HG03520 (cell line): ENCODE measurements around the gene PLEK.
A peak's percentile ranks its signal among the peaks of the same experiment; 100 is the strongest.

Experiments
- ATAC-seq: cut with Tn5 transposase; IDR thresholded peaks from one replicate; pipeline ENCODE4 v1.9.1; 2021; ENCODE audit warnings: mild to moderate bottlenecking, moderate library complexity; ENCODE audit not compliant: unreplicated experiment

Gene PLEK

DNA sequence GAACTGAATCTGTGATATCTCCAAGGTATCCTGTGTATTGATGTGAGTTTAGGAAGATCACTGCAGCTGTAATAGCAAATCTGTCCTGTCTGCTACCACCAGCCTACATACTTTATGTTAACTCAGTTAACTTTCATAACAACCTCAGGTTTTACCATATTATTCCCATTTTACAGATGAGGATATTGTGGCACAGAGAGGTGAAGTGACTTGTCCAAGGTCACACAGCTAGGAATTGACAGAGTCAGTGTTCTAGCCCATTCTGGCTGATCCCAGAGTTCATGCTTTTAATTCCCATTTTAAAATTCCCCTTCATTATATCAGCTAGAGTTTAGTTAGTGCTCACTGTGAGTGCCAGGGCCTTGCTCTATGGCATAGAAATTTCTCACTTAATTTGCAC is 49.4 kb downstream of the PLEK start:
- ATAC-seq: no peak

DNA sequence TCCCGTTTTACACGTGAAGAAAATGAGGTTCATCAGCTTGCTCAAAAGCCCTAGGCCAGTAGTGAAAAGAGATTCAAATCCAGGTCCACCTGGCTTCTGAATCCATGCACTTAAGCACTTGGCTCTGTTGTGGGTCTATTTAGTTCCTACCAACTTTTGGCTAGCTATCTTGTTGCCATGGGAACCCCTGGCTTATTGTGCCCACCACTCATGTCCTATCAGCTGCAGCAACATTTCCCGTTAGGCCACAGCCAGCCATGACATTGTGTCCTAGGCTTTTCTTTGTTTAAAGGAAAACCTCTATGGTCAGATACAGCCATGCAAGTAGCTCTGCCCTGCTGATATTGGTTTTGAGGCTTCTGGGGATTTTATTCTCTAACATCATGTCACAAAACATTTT is 49.8 kb downstream of the PLEK start:
- no peak for ATAC-seq

DNA sequence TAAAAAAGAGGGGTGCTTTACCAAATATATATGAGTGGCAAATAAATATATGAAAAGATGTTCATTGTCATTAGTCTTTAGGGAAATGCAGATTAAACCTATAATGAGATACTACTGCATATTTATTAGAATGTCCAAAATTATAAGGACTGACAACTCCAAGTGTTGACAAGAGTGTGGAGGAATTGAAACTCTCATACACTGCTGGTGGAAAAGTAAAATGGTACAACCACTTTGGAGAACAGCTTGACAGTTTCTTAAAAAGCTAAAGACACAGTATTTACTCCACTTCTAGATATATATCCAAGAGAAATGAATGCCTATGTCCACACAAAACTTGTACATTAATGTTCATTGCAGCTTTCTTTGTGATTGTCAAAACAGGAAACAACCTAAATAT is 50.4 kb downstream of the PLEK start:
- no peak for ATAC-seq

GRCh38 chr2:68416081-68416675 is 51.1 kb downstream of the PLEK start:
- ATAC-seq: no peak

DNA sequence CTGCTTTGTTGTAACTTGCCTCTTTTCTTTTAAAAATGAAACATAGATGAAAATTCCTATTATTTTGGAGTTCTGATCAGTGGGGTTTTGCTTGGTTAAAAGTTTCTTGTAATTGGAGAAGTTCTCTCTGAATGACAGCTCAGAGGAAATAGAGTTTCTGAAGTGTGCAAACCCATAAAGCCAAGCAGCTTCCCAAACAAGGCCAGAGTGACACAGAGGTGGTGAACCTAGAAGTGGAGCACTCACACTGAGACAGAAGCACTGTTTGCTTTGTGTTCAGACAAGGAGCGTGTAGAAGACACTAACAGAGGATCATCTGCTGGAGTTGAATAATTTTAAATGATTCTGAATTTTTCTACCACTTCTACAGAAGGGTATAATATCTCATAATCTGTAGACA is 52.8 kb downstream of the PLEK start:
- no peak for ATAC-seq

DNA sequence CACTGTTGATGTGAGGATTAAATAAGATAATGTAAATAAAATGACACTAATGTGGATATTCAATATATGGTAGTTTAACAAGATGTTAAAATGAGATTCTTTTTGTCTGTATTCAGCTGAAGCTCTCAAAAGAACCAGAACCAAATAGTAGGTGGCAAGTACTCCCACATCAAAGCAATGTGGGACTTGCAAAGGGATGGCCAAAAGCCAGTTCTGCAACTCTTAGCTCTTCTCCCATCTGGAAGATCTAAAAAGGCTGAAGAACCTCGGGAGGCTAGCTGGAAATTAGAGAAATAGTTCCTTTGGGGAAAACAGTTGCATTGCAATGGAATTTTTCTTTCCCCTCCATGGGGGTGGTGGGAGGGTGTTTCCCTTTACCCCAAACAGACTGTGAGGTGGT is 53.3 kb downstream of the PLEK start:
- ATAC-seq: no peak

DNA sequence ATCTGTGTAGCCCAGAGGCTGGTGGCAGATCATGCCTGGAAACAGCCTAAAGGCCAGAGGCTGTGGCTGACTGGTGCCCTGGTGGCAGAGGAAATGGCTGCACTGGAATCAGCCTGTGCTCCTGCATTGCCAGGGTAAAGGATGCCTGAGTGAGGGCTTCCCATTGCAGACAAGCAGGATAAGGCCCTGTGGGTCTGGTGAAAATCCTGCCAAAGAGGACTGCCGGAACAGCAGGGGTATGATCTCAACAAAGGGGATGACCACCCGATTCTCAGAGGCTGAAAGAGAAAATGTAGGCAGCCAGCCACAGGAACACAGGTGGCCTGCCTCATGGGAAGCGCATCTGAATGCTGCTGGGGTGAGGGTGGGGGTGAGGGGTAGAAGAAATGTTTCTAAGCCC is 53.8 kb downstream of the PLEK start:
- ATAC-seq: no peak

GRCh38 chr2:68420254-68420910 is 55.3 kb downstream of the PLEK start:
- ATAC-seq: no peak

DNA sequence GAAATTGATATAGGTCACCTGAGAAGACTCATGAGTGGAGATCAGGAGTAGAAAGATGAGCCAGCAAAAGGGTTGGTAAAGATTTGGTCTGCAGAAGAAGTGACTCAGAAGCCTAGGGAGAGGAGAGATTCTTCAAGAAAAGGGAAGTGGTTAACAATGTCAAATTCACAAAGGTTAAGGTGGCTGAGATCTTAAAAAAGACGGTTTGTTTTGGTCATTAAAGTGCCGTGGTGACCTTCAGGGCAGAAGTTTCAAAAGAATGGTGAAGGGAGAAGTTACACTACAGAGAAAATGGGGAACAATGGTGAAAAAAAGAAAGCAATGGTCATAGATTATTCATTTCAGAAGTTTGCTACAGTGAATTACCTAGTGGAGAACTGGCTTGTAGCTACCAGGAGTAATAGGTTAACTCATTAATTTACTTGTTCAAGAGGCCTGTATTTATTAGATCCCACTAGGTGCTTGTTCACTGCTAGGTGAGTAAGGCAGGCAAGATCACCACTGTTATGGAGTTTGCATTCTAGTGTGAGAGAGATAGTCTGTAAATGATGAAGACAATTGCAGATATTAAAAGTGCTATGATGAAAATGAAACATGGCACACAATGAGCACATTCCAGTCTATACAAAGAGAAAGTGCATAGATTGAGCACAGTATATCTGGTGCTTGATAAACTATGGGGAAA is 59.0 kb downstream of the PLEK start:
- peak; percentile 68 for ATAC-seq

GRCh38 chr2:68425503-68425902 is 60.4 kb downstream of the PLEK start:
- ATAC-seq: no peak

DNA sequence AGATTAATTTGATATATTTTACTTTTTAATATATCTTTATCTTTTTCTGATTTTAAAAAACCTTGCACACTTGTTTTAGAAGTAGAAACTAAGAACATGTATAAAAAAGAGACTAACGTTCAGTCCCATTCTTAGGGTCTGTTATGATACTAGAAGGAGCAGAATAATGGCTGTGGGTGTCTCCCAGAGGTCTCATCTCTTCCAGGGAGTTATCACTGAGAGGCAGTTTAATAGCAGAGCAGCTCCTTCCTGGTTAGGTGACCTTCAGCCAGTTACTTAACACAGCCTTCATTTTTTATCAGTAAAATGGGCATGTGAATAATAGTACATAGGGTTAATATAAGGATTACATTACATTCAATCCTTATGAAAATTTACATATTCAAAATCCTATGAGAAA is 61.4 kb downstream of the PLEK start:
- no peak for ATAC-seq

GRCh38 chr2:68426848-68427579 is 61.9 kb downstream of the PLEK start:
- peak; percentile 24 for ATAC-seq

GRCh38 chr2:68428126-68428525 is 63.0 kb downstream of the PLEK start:
- no peak for ATAC-seq

DNA sequence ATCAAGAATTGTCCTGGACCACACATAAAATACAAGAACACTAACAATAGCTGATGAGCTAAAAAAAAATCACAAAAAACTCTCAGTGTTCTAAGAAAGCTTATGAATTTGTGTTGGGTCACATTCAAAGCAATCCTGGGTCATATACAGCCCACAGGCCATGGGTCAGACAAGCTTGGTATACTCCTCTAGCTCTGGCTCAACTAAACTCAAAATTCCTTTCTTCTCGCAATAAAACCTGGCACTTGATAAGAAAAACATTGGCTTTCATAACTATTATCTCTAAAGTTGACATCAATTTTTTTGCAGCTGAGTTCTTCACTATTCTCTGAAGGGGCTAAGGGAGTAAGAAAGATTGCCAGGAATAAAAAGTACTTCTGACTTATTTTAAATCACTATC is 63.7 kb downstream of the PLEK start:
- no peak for ATAC-seq

GRCh38 chr2:68429311-68429826 is 64.3 kb downstream of the PLEK start:
- ATAC-seq: no peak

DNA sequence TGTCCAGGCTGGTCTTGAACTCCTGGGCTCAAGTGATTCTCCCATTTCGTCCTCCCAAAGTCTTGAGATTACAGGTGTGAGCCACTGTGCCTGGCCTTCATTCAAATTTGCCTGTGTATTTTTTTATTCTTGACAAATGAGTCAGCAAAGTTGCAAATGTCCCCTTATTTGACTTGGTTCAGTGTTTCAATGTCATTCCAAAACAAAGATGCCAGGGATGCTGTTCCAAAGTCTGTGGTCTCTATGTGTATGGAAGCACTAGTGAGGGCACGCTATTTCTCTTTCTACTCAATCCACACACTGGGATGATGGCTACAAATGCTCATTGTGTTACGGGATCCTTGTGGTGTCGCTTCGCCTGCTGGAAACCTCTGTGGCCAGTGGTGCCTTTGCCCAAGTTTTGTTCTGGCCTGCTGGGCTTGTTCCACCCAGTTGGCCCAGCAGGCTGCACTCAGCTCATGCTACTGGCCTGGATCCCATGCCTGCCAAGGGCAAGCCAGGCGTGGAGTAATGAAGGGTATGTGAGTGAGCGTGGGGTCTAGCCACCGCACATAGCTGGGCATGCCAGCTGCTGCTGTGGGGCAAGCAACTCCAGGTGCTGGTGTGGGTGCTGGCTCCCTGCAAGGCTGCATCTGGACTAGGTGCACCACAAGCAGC is 66.4 kb downstream of the PLEK start:
- no peak for ATAC-seq

GRCh38 chr2:68432696-68433658 is 67.9 kb downstream of the PLEK start:
- no peak for ATAC-seq

GRCh38 chr2:68434981-68435380 is 69.9 kb downstream of the PLEK start:
- ATAC-seq: no peak

- no peak for ATAC-seq
Observed at GRCh38 chr2:68435615-68436014, 70.5 kb downstream of the PLEK start.

DNA sequence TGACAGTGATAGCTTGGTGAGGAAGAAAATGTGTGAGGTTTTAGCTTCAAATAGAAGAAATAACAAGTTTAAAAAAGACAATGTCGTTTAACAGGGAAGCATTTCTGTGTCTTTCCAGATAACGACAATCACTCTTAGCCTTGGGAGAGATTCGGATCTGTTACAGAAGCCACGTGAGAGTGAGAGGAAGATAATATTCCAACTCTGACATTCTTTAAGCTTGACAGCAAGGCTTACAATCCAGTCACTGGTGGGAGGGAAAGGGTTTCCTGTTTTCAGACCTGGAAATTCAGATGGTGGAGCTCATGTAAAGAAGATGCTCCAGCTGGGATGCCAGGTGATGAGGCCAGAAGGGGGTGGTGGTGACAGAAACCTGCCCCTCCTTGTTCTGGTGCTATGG is 71.2 kb downstream of the PLEK start:
- no peak for ATAC-seq
